Activated naive CD4-positive, alpha-beta T cell (primary cell): ENCODE data around the gene BAZ1A.
"Not testable (repeated sequence)": the region's sequence is repeated elsewhere in the genome, so short reads cannot be mapped to it uniquely, and the experiment has no call there.

Experiments used
- DNase-seq, 4 experiments: peaks; one replicate each; lab custom pipeline; 2025; lab: John Stamatoyannopoulos, UW

BAZ1A gene

DNA sequence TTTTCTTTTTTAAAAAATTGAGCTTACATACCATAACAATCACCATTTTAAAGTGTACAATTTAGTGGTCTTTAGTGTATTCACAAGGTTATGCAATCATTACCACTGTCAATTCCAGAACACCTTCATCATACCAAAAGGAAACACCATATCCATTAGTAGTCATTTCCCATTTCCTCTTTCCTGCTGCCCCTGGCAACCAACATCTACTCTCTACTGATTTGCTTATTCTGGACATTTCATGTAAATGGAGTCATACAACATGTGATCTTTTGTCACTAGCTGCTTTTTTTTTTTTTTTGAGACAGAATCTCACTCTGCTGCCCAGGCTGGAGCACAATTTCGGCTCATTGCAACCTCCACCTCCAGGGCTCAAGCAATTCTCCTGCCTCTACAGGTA, 93.9 kb downstream of the BAZ1A start:
- DNase-seq: no peak

DNA sequence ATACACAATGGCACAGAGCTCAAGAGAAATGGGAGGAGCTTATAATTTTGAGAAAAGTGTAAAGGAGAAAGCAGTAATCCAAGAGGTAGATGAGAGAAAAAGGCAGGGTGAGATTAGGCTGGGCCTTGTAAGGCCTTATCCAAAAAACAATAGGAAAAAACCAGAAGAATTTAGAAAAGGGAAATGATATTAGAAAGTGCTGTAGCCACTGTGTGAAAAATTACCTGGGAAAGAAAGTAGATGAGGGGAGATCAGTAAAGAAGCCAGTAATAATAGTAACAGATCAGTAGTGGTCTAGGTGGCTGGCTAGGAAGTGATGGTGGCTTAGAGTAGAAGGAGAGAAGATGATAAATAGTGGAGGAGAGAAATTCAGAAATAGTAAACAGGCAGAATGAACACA, 94.5 kb downstream of the BAZ1A start:
- DNase-seq: no peak

DNA sequence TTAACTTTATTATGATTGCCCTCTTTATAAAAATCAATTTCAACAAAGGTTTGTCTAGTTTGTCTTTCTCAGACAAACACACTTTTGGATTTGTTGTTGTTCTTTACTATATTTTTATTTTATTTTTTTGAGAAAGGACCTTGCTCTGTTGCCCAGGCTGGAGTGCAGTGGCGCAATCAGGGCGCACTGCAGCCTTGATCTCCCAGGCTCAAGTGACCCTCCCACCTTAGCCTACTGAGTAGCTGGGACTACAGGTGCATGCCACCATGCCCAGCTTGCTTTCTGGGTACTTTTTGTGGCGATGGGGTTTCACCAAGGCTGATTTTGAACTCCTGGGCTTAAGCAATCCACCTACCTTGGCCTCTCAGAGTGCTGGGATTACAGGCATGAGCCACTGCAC, 96.4 kb downstream of the BAZ1A start:
- no peak for DNase-seq

DNA sequence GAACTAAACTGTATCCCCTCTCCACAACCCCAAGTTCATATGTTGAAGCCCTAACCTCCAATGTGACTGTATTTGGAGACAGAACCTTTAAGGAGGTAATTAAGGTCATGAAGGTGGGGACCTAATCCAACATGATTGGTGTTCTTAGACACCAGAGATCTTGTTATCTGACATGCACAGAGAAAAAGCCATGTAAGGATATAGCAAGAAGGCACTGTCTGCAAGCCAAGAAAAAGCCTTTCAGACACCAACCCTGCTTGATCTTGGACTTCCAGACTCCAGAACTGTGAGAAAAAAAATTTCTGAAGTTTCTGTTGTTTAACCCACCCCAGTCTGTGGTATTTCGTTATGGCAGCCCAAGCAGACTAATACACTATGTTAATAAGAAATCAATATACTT, 98.5 kb downstream of the BAZ1A start:
- no peak for DNase-seq

DNA sequence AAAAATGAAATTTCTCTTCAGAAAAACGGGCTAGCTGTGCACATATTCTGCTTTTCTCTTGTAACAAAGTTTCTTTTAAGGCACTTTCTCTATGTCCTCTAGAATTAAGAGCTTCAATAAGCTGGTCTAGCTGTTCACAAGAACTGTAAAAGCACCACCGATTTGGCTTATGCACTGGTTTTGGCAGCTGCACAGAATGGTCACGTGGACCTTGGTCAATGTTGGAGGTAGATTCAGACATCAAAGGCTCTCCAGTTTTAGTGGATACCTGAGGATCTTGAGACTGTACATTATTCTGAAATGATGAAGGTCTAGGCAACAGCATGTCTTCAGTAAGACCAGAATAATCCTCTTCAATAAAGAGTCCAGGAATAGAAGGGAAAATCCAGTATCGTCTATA, 99.2 kb downstream of the BAZ1A start:
- no peak for DNase-seq

DNA sequence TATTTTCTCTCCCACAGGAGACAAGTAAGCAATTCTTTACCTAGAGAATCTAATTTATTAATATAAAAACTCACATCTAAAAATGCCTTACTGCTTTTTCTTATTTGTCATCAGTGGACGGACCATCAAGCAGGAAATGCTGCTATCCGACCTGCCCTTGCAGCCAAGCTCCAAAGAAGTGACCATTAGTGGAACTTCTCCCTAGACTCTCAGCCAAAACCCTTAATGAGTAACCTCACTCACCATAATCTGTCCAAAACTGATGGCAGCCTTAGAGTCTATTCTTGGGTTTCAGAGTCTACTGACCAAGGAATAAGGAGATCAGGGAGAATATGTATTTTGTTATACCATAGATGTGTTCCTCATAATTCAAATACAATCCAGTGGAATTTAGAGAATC, 99.8 kb downstream of the BAZ1A start:
- DNase-seq: no peak

DNA sequence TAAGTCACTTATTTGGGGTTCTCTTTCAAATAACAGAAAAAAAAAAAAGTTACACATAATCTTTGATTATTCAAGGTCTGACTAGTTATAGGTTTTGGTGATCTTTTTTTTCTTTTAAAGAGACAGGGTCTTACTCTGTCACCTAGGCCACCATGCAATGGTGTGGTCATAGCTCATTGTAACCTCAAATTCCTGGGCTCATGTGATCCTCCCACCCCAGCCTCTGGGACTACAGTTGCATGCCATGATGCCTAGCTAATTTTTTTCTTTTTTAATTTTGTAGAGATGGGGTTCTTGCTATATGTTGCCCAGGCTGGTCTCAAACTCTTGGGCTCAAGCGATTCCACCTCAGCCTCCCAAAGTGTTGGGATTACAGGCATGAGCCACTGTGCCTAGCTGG, 104.3 kb downstream of the BAZ1A start:
- no peak for DNase-seq

- no peak for DNase-seq
Observed at GRCh38 chr14:34766606-34767005, 108.6 kb downstream of the BAZ1A start.

DNA sequence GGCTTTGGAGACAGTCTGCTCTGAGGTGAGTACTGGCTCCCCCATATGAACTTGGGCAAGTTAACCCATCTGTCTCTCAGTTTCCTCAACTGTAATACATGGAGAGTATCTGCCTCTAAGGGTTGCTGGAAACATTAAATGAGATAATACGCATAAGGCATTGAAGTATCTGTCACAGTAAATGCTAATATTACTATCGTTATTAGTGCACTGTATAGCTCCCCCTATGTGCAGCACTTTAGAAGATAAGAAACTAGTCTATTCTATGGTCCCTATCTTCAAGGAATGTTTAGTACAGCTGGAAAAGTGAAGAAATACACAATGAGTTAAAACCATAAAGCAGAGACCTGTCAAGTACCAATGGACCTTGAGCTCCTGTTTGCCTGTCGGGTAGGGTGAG, 109.1 kb downstream of the BAZ1A start:
- no peak for DNase-seq

- DNase-seq: no peak
Observed at GRCh38 chr14:34755215-34755614, 119.9 kb downstream of the BAZ1A start.

DNA sequence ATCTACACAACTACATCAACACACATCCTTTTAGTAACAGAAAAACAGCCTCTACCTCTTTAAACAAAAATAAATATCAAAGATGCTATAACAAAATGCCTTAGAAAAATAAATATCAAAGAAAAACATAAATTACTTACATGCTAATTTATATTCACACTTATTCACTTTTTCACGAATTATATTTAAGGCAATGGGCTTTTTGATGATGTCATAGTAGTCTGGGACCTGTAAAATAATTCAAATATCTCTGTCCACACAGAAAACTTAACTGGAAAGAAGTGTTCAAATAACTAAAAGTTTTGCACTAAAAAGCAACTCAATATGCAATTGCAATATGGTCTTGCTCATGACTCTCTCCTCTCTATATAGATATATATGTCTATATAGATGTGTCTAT, 120.5 kb downstream of the BAZ1A start:
- DNase-seq: no peak

- DNase-seq: no peak
Observed at GRCh38 chr14:34750670-34751069, 124.5 kb downstream of the BAZ1A start.

- no peak for DNase-seq
Observed at GRCh38 chr14:34750233-34750632, 124.9 kb downstream of the BAZ1A start.

- DNase-seq: no peak
Observed at GRCh38 chr14:34749408-34749807, 125.8 kb downstream of the BAZ1A start.

GRCh38 chr14:34742270-34743115, 132.7 kb downstream of the BAZ1A start:
- no peak for DNase-seq

DNA sequence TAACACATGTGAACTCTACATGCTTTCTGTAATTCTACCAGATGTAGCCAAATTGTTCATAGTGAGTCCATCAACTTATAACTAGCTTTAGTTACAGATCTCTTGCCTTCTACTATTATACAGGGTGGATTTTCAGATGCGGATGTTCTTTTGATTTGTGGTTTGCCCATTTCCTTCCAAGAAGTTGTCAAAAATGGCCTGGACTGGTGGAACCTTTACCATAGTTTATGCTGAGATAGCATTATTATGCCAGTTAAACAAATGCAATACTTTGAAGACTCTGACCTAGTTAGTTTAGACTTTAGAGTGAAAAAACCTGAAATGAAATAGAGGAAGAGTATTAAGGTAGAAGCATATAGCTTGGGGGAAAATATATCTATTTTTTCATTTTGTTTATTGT, 133.3 kb downstream of the BAZ1A start:
- DNase-seq: no peak

DNA sequence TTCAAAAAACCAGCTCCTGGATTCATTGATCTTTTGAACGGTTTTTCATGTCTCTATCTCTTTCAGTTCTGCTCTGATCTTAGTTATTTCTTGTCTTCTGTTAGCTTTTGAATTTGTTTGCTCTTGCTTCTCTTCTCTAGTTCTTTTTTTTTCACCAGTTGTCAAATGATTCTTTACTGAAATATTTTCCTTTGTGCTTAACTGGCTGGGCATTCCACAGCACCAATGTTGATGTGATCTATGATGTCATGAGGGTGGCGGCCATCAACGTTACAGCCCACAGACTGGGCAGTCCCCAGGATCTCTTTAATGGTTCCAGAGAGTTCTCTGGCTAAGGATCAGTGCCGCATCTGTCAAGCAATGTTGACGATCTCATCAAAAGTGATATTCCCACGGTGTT, 135.0 kb downstream of the BAZ1A start:
- not testable (repeated sequence) for DNase-seq

- DNase-seq: not testable (repeated sequence)
Observed at GRCh38 chr14:34737079-34737478, 138.1 kb downstream of the BAZ1A start.

DNA sequence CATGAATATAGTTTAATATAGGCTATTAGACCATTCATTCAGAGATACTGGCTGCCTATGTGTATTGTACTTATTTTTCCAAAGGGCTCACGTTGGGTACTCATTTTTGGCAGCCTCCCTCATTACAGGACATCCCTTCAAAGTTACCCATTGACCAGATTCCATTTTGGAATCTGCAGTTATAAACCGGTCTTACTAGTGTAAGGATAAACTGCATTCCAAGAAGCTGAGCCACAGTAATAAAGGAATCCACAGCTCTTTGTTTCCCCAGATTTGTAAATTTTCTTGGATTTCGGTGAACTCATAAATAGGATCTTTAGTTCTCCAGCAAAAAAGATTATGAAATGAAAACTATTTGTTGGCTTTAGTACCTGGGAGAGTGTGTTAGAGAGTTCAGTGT, 141.9 kb downstream of the BAZ1A start:
- no peak for DNase-seq

DNA sequence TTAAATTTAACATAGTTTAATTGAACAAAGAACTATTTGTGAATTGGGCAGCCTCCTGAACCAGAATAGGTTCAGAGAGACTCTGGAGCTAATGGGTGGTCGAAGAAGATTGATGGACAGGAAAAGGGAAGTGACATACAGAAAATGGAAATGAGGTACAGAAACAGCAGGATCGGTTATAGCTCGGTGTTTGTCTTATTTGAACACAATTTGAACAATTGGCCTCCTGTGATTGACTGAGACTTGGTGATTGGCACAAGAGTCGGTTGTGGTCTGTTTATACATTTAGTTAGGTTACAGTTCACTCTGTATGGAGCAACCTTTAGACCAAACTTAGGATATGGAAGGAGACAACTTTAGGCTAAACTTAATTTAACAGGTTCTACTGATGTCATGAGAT, 142.4 kb downstream of the BAZ1A start:
- no peak for DNase-seq

GRCh38 chr14:34723867-34724266, 151.3 kb downstream of the BAZ1A start:
- no peak for DNase-seq

GRCh38 chr14:34722723-34723545, 152.2 kb downstream of the BAZ1A start:
- DNase-seq: no peak

- DNase-seq: no peak
Observed at GRCh38 chr14:34721129-34721528, 154.0 kb downstream of the BAZ1A start.
